Mammary epithelial cell (primary cell): ENCODE results near the gene P2RY6.

ENCODE experiments used
- CTCF ChIP-seq, 2 donors: IDR thresholded peaks in 1 of 2; conservative IDR thresholded peaks in 1 of 2; 2 replicates each; pipeline ENCODE4 v1.5.1; 2011 to 2012; ENCODE audit warnings: inconsistent platforms in 2 of 2, low read length in 2 of 2, mild to moderate bottlenecking in 2 of 2, control low read depth in 1 of 2, low read depth in 1 of 2; ENCODE audit not compliant: insufficient read depth in 1 of 2; ENCODE audit errors: extremely low read depth in 1 of 2
- EZH2 ChIP-seq: IDR thresholded peaks from 2 replicates; pipeline ENCODE4 v1.6.1; 2012; ENCODE audit warnings: low read length, inconsistent platforms, borderline replicate concordance

GRCh38 chr11:73312851-73313327 is 40.8 kb downstream of the P2RY6 start:
- no peak for TF ChIP-seq CTCF (conservative IDR thresholded peaks at IDR 0.05 in 1 of 2, IDR thresholded peaks at IDR 0.05 in 1 of 2; ENCODE audit: extremely low read depth in 1 of 2, insufficient read depth in 1 of 2, low read depth in 1 of 2, low read length in 2 of 2)
- TF ChIP-seq EZH2 = no peak
